ENCODE data around the gene IDUA.

Gene IDUA

DNA sequence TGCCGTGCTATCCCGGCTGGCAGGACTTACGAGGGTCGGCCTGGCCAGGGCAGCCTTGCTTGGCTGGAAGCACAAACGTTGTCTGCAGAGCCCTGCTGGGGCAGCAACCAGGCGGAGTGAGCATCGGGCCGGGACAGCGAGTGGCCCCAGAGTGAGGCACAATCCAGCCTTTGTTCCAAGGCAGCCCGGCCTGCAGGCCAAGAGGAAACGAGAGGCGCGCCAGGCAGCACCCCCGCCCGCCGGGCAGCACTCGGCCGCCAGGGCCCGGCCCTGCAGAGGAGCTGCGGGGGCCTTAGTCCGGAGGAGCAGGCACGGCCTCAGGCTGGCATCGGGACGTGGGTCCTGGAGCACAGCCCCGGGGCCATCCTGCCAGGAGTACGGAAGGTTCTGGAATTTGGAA, 48.7 kb downstream of the IDUA start:
- intact Hi-C loops (cut with micrococcal nuclease): no loop called here
- Mint-ChIP-seq H3K36me3 (ENCODE audit: low read depth) (no peaks in the 10 kb centered on the region), H3K4me1 (ENCODE audit: low read depth) (no peaks in the 10 kb centered on the region), H3K27ac (no peak overlapping the region), H3K27me3 (peaks cover 14% of the 10 kb centered on the region), H3K9me3 (no peaks in the 10 kb centered on the region), H3K4me3 (no peak overlapping the region)

- intact Hi-C loops (cut with micrococcal nuclease): no loop called here
- H3K9me3 Mint-ChIP-seq: no peaks in the 10 kb centered on the region
- no peak overlapping the region for H3K4me3 Mint-ChIP-seq
- H3K36me3 Mint-ChIP-seq (ENCODE audit: low read depth): no peaks in the 10 kb centered on the region
- H3K27ac Mint-ChIP-seq: no peak overlapping the region
- H3K4me1 Mint-ChIP-seq (ENCODE audit: low read depth): no peaks in the 10 kb centered on the region
- H3K27me3 Mint-ChIP-seq: peaks cover 9% of the 10 kb centered on the region
Observed at GRCh38 chr4:1036095-1036494, 49.3 kb downstream of the IDUA start.

DNA sequence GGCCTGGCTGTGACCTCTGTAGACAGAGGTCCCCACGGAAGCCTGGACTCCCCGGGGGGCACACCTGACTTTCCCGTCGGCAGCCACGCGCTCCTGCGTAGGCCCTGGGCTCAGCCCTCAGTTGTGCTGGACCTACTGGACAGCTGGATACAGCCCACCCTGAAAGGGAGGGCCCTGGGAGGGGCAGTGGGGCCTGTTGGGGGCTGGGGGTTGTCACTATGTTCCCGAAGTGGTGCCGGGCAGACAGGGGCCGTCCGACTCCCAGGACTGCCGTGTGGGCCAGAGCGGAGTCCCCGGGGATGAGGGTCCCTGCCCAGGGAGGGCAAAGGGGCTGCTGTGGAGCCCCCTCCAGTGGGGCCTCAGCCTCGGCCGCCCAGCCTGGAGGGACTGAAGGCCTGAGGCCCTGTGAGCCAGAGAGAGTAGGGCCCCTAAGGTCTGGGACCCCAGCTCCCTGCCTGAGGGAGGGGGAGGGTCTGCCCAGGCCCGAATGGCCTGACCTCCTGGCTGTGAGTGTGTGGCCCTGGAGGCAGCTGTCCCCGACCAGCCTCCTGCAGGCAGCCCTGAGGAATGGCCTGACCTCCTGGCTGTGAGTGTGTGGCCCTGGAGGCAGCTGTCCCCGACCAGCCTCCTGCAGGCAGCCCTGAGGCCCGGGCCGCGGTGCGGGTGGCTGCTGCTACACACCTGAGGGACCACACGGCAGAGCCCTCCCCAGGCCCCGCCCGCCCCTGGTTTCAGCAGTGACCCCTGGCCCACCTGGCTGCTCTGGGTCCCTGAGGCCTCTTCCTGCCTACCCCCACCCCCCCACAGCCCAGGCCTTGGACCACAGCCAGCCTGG, 50.3 kb downstream of the IDUA start:
- intact Hi-C loops (cut with micrococcal nuclease): no loop called here
- Mint-ChIP-seq H3K4me3 (no peak overlapping the region), H3K4me1 (ENCODE audit: low read depth) (no peaks in the 10 kb centered on the region), H3K27ac (no peak overlapping the region), H3K36me3 (ENCODE audit: low read depth) (no peaks in the 10 kb centered on the region), H3K9me3 (no peaks in the 10 kb centered on the region), H3K27me3 (peaks cover 9% of the 10 kb centered on the region)

DNA sequence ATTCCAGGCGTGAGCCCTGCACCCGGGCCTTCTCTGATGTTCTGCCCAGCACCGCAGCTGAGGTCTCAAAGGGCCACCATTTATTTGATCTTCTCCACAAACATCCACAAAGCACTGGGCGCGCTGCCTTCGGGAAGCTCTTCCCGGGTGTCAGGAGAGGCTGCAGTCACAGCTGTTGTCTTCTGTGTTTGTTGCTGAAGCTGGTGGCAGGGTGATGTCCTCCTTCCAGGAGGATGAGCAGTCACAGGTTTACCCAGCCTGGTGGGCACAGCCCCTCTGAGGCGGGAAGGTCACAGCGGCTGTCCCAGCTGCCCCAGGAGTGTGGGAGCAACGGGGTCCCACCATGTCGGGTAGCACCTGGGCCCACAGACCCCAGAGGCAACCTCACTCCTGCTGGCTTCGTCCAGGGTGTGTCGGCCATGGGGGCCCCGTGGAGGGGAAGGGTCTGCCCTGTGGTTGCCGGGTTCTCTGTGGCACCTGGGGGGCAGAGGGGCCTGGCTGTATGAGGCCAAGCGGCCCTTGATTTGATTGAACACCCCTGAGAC, 52.2 kb downstream of the IDUA start:
- no peaks in the 10 kb centered on the region for H3K9me3 Mint-ChIP-seq
- no peak overlapping the region for H3K4me3 Mint-ChIP-seq
- H3K27ac Mint-ChIP-seq: no peak overlapping the region
- H3K27me3 Mint-ChIP-seq: peaks cover 8% of the 10 kb centered on the region
- no peaks in the 10 kb centered on the region for H3K36me3 Mint-ChIP-seq (ENCODE audit: low read depth)
- peaks cover 11% of the 10 kb centered on the region for H3K4me1 Mint-ChIP-seq (ENCODE audit: low read depth)
- intact Hi-C loops (cut with micrococcal nuclease): no loop called here

- H3K27ac Mint-ChIP-seq: no peak overlapping the region
- no peaks in the 10 kb centered on the region for H3K9me3 Mint-ChIP-seq
- intact Hi-C loops (cut with micrococcal nuclease): no loop called here
- H3K4me3 Mint-ChIP-seq: no peak overlapping the region
- peaks cover 18% of the 10 kb centered on the region for H3K4me1 Mint-ChIP-seq (ENCODE audit: low read depth)
- H3K36me3 Mint-ChIP-seq (ENCODE audit: low read depth): no peaks in the 10 kb centered on the region
- H3K27me3 Mint-ChIP-seq: peaks cover 13% of the 10 kb centered on the region
Observed at GRCh38 chr4:1039493-1040343, 52.9 kb downstream of the IDUA start.

GRCh38 chr4:1040344-1041146, 53.7 kb downstream of the IDUA start:
- intact Hi-C loops (cut with micrococcal nuclease): no loop called here
- H3K36me3 Mint-ChIP-seq (ENCODE audit: low read depth): no peaks in the 10 kb centered on the region

GRCh38 chr4:1041147-1041935, 54.5 kb downstream of the IDUA start:
- Mint-ChIP-seq H3K36me3 (ENCODE audit: low read depth) (no peaks in the 10 kb centered on the region), H3K27me3 (peaks cover 24% of the 10 kb centered on the region)

More at GRCh38 chr4:1040344-1041146, 53.7 kb downstream of the IDUA start:
- Mint-ChIP-seq H3K27ac (no peak overlapping the region), H3K4me3 (no peak overlapping the region), H3K27me3 (peaks cover 21% of the 10 kb centered on the region), H3K9me3 (no peaks in the 10 kb centered on the region), H3K4me1 (ENCODE audit: low read depth) (peaks cover 22% of the 10 kb centered on the region)

GRCh38 chr4:1041936-1042330, 55.1 kb downstream of the IDUA start:
- H3K4me1 Mint-ChIP-seq (ENCODE audit: low read depth): peaks cover 22% of the 10 kb centered on the region
- H3K27me3 Mint-ChIP-seq: peaks cover 29% of the 10 kb centered on the region
- H3K9me3 Mint-ChIP-seq: no peaks in the 10 kb centered on the region
- H3K4me3 Mint-ChIP-seq: no peak overlapping the region
- intact Hi-C loops (cut with micrococcal nuclease): no loop called here
- no peaks in the 10 kb centered on the region for H3K36me3 Mint-ChIP-seq (ENCODE audit: low read depth)
- H3K27ac Mint-ChIP-seq: no peak overlapping the region

More at GRCh38 chr4:1041147-1041935, 54.5 kb downstream of the IDUA start:
- no peaks in the 10 kb centered on the region for H3K9me3 Mint-ChIP-seq
- no peak overlapping the region for H3K4me3 Mint-ChIP-seq
- H3K4me1 Mint-ChIP-seq (ENCODE audit: low read depth): peaks cover 22% of the 10 kb centered on the region
- no peak overlapping the region for H3K27ac Mint-ChIP-seq
- intact Hi-C loops (cut with micrococcal nuclease): no loop called here

- Mint-ChIP-seq H3K27ac (no peak overlapping the region), H3K36me3 (ENCODE audit: low read depth) (no peaks in the 10 kb centered on the region), H3K4me1 (ENCODE audit: low read depth) (peaks cover 23% of the 10 kb centered on the region), H3K27me3 (peaks cover 35% of the 10 kb centered on the region), H3K4me3 (no peak overlapping the region), H3K9me3 (no peaks in the 10 kb centered on the region)
- intact Hi-C loops (cut with micrococcal nuclease): no loop called here
Observed at GRCh38 chr4:1042352-1043055, 55.7 kb downstream of the IDUA start.

GRCh38 chr4:1043162-1043561, 56.3 kb downstream of the IDUA start:
- intact Hi-C loops (cut with micrococcal nuclease): no loop called here
- Mint-ChIP-seq H3K27me3 (peaks cover 39% of the 10 kb centered on the region), H3K4me1 (ENCODE audit: low read depth) (peaks cover 30% of the 10 kb centered on the region), H3K9me3 (no peaks in the 10 kb centered on the region), H3K4me3 (no peak overlapping the region), H3K36me3 (ENCODE audit: low read depth) (no peaks in the 10 kb centered on the region), H3K27ac (no peak overlapping the region)

GRCh38 chr4:1043651-1044468, 57.0 kb downstream of the IDUA start:
- H3K9me3 Mint-ChIP-seq: no peaks in the 10 kb centered on the region
- peaks cover 39% of the 10 kb centered on the region for H3K27me3 Mint-ChIP-seq
- H3K27ac Mint-ChIP-seq: no peak overlapping the region
- H3K4me1 Mint-ChIP-seq (ENCODE audit: low read depth): peaks cover 37% of the 10 kb centered on the region
- intact Hi-C loops (cut with micrococcal nuclease): no loop called here
- no peaks in the 10 kb centered on the region for H3K36me3 Mint-ChIP-seq (ENCODE audit: low read depth)
- H3K4me3 Mint-ChIP-seq: no peak overlapping the region
